Thoracic aorta (tissue), 2 donors: ENCODE measurements around the gene KAT14. TPM values are rescaled to one million over a fixed set of nuclear protein-coding genes. Genes with fewer than 3 reads are reported as not detected.
A peak's percentile ranks its signal among the peaks of the same experiment; 100 is the strongest.
"Not testable (repeated sequence)": the region's sequence is repeated elsewhere in the genome, so short reads cannot be mapped to it uniquely, and the experiment has no call there.

ENCODE experiments used
- ATAC-seq: fragments of 150-250 bp; one replicate; pipeline ENCODE4 v1.8.0; 2017; ENCODE audit warnings: low read depth; ENCODE audit not compliant: insufficient number of reproducible peaks, low FRiP score
- DNase-seq: peaks from one replicate; pipeline ENCODE4 v3.0.0-alpha.2; 2020; ENCODE audit warnings: low spot score
- H3K27ac ChIP-seq, 2 donors: fragments of 200-600 bp; sonication (generic); 1 replicate in 1 of 2; 2 replicates in 1 of 2; pipeline ENCODE4 v1.5.1; 2016; ENCODE audit warnings: mild to moderate bottlenecking in 2 of 2, moderate library complexity in 2 of 2
- H3K27me3 ChIP-seq: fragments of 200-600 bp; sonication (generic); replicated peaks from 2 replicates; pipeline ENCODE4 v1.6.0; 2016; ENCODE audit warnings: mild to moderate bottlenecking; ENCODE audit not compliant: insufficient read depth
- H3K36me3 ChIP-seq: fragments of 200-600 bp; sonication (generic); one replicate; pipeline ENCODE4 v1.5.1; 2016
- H3K4me1 ChIP-seq, 2 donors: fragments of 200-600 bp; sonication (generic); 1 replicate in 1 of 2; 2 replicates in 1 of 2; pipeline versions ENCODE4 v1.5.1 to v1.6.0; 2016; ENCODE audit warnings: low read depth in 2 of 2, mild to moderate bottlenecking in 1 of 2; ENCODE audit not compliant: control insufficient read depth in 1 of 2
- H3K4me3 ChIP-seq: fragments of 200-600 bp; sonication (generic); 2 replicates; pipeline ENCODE4 v1.5.1; 2016; ENCODE audit warnings: mild to moderate bottlenecking
- H3K9me3 ChIP-seq: fragments of 200-600 bp; sonication (generic); 2 replicates; pipeline ENCODE4 v1.5.1; 2016
- total RNA-seq, 2 donors: library from RNA; depleted of rRNA; stranded (reverse); fragments of >200 nt; gene quantifications; one replicate each; pipeline versions ENCODE4 v1.1.0 to v1.2.3, GENCODE V29; 2016
- TF ChIP-seq, protein P1 (sequence below): fragments of 200-600 bp; sonication (generic); IDR thresholded peaks from one replicate; pipeline ENCODE4 v1.5.1; 2019; ENCODE audit warnings: antibody characterized with exemption

The KAT14 gene
- total RNA-seq, 2 donors from 2014 or later = 7.7 to 11.7 TPM

DNA sequence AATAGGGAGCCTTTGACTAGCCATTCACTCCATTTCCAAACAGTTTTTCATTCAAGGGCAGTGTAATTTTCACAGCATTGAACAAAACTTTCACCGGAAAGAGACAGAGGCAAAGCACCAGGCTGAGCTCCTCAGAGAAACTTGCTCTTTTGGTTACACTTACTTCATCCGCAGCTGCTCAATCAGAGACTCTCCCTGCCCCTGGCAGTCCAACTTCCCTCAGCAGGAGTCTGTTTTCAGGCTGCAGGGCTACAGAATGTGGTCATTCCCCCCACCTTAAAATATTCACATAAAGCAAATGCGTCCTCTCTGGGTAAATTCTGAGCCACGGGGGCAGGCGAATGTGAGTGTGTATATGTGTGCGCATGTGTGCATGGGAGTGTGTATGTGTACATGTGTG lies 80.6 kb downstream of the KAT14 start:
- TF ChIP-seq, protein P1, sequence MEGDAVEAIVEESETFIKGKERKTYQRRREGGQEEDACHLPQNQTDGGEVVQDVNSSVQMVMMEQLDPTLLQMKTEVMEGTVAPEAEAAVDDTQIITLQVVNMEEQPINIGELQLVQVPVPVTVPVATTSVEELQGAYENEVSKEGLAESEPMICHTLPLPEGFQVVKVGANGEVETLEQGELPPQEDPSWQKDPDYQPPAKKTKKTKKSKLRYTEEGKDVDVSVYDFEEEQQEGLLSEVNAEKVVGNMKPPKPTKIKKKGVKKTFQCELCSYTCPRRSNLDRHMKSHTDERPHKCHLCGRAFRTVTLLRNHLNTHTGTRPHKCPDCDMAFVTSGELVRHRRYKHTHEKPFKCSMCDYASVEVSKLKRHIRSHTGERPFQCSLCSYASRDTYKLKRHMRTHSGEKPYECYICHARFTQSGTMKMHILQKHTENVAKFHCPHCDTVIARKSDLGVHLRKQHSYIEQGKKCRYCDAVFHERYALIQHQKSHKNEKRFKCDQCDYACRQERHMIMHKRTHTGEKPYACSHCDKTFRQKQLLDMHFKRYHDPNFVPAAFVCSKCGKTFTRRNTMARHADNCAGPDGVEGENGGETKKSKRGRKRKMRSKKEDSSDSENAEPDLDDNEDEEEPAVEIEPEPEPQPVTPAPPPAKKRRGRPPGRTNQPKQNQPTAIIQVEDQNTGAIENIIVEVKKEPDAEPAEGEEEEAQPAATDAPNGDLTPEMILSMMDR = no peak
- no peak overlapping the region for H3K4me3 ChIP-seq
- H3K9me3 ChIP-seq = no peaks in the 10 kb centered on the region
- no peak for ATAC-seq
- H3K4me1 ChIP-seq = no peaks in the 10 kb centered on the region
- no peak for DNase-seq
- no peaks in the 10 kb centered on the region for H3K36me3 ChIP-seq
- no peak overlapping the region for H3K27ac ChIP-seq
- H3K27me3 ChIP-seq = no peaks in the 10 kb centered on the region

DNA sequence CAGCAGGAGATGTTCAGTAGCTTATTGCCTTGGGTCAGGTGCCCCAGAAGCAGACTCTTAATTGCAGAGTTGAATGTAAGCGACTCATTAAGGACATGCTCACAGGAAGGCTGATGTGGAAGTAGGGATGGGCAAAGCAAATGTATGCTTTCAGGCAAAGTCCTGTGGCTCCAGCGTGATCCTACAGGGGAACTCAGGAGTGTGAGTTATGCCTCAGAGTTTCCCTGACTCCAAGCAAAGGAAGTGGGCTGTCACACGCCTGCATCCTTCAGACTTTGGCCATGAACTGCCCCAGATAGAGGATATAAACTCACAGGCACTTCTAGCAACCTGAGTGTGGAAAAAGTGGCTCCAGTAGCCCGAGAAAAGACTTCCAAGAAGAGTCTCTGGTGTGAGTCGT lies 85.7 kb downstream of the KAT14 start:
- no peak overlapping the region for H3K4me3 ChIP-seq
- TF ChIP-seq, protein P1 = no peak
- H3K36me3 ChIP-seq = no peaks in the 10 kb centered on the region
- no peak overlapping the region for H3K27ac ChIP-seq
- no peaks in the 10 kb centered on the region for H3K9me3 ChIP-seq
- H3K27me3 ChIP-seq = no peaks in the 10 kb centered on the region
- peaks cover 6 to 20% of the 10 kb centered on the region in 2 donors for H3K4me1 ChIP-seq
- DNase-seq (no peak), ATAC-seq (no peak)

DNA sequence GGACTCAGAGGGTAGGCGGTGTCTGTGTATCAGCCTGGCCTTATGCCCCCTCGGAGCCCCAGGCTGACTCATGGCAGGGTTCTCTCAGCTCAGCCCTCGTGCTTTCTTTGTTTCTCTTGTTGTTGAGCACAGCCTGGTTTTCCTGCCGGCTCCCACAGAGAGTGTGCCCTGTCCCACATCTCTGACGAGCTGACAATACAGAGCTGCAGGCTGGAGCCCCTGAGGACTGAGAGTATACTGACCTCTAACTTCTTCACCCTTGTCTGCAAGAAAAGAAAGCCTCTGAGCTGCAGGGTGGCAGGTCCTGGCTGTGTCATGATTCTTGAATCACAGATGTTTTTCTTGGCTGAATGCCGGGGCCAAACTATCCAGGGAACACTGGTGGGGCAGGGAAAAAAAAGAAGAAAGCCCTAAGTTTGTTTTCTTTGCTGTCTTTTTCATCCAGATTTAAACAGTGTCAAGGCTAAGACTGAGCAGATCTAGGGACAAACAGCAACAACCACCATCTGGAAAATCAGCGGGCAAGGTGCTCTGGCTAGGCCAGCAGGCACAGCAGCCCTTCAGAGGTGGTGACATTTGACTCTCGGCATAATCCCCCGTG lies 87.4 kb downstream of the KAT14 start:
- peak; percentile 12 for DNase-seq
- peaks cover 6 to 20% of the 10 kb centered on the region in 2 donors for H3K4me1 ChIP-seq
- TF ChIP-seq, protein P1 = no peak
- no peaks in the 10 kb centered on the region for H3K36me3 ChIP-seq
- ATAC-seq = no peak
- peak overlapping the region; percentile 20 to 42 for H3K27ac ChIP-seq
- no peaks in the 10 kb centered on the region for H3K9me3 ChIP-seq
- no peaks in the 10 kb centered on the region for H3K27me3 ChIP-seq
- peak overlapping the region; percentile 39 for H3K4me3 ChIP-seq

DNA sequence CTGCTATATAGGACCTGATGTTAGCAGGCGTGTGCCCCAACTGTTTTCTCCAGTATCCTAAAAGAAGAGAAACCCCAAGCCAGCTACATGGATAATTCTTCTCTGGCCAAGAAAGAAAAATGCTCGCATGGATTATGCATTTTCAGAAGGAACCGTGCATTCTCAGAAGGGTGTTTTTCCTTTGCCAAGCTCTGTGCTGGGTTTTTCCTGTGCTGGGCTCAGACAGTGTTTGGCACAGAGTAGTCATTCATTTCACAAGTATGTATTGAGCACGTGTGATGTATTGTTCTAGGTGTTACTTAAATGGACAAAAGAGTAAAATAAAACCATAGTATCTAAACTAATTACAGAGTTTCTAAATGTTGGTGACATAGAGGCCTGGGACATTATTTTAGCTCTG lies 88.0 kb downstream of the KAT14 start:
- no peak for ATAC-seq
- Histone ChIP-seq H3K9me3 (no peaks in the 10 kb centered on the region), H3K27me3 (no peaks in the 10 kb centered on the region), H3K27ac (peak overlapping the region in 1 of 2 donors; percentile 42), H3K4me1 (peaks cover 6 to 20% of the 10 kb centered on the region in 2 donors), H3K4me3 (peak overlapping the region; percentile 39), H3K36me3 (no peaks in the 10 kb centered on the region)
- DNase-seq = no peak
- TF ChIP-seq, protein P1 = no peak

DNA sequence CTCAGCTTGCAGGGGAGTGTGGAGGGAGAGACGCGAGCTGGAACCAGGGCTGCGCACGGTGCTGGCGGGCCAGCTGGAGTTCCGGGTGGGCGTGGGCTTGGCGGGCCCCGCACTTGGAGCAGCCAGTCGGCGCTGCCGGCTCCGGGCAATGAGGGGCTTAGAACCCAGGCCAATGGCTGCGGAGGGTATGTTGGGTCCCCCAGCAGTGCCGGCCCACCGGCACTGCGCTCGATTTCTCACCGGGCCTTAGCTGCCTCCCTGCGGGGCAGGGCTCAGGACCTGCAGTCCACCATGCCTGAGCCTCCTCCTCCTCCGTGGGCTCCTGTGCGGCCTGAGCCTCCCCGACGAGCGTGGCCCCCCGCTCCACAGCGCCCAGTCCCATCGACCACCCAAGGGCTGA lies 89.1 kb downstream of the KAT14 start:
- not testable (repeated sequence) for ATAC-seq, DNase-seq

DNA sequence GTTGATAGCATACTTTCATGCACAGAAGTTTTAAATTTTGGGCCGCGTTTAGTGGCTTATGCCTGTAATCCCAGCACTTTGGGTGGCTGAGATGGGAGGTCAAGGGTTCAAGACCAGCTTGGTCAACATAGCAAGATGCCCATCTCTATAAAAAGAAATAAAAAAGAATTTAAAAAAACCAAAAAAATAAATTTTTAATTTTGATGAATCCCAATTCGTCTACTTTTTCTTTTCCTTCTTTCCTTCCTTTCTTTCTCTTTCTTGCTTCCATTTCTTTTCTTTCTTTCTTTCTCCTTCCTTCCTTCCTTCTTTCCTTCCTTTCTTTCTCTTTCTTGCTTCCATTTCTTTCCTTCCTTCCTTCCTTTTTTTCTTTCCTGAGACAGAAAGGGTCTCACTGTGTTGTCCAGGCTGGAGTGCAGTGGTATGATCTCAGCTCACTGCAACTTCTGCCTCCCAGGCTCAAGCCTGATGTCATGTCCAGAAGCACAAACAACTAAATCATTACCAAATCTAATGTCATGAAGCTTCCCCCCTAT lies 95.8 kb downstream of the KAT14 start:
- Histone ChIP-seq H3K4me3 (no peak overlapping the region), H3K9me3 (no peaks in the 10 kb centered on the region), H3K27ac (no peak overlapping the region), H3K27me3 (no peaks in the 10 kb centered on the region), H3K4me1 (no peaks in the 10 kb centered on the region), H3K36me3 (no peaks in the 10 kb centered on the region)
- no peak for ATAC-seq
- no peak for DNase-seq
- TF ChIP-seq, protein P1 = no peak

More for the DNA sequence above, 89.1 kb downstream of the KAT14 start:
- not testable (repeated sequence) for H3K27me3 ChIP-seq, H3K4me3 ChIP-seq, H3K36me3 ChIP-seq, H3K27ac ChIP-seq, H3K9me3 ChIP-seq
- H3K4me1 ChIP-seq = peaks cover 6 to 20% of the 10 kb centered on the region in 2 donors
